Tibial nerve (tissue), 4 donors: ENCODE results near the gene TANC2.

Experiments
- EP300 ChIP-seq, 2 donors: sonication (generic); formaldehyde crosslinking; IDR thresholded peaks; one replicate each; pipeline ENCODE4 v1.6.1; 2017; ENCODE audit warnings: antibody characterized with exemption in 2 of 2, mild to moderate bottlenecking in 1 of 2
- POLR2A ChIP-seq, 2 donors: fragments of 450-650 bp; IDR thresholded peaks; one replicate each; pipeline ENCODE4 v1.6.1; 2017; ENCODE audit warnings: antibody characterized with exemption in 2 of 2, mild to moderate bottlenecking in 2 of 2, moderate library complexity in 2 of 2
- TF ChIP-seq, protein P1 (sequence below), 5 experiments: fragments of 200-600 bp in 3 of 5; fragments of 450-650 bp in 2 of 5; sonication (generic) in 3 of 5; IDR thresholded peaks; one replicate each; pipeline ENCODE4 v1.5.1; 2016 to 2019; ENCODE audit warnings: antibody characterized with exemption in 5 of 5, mild to moderate bottlenecking in 3 of 5, moderate library complexity in 2 of 5

DNA sequence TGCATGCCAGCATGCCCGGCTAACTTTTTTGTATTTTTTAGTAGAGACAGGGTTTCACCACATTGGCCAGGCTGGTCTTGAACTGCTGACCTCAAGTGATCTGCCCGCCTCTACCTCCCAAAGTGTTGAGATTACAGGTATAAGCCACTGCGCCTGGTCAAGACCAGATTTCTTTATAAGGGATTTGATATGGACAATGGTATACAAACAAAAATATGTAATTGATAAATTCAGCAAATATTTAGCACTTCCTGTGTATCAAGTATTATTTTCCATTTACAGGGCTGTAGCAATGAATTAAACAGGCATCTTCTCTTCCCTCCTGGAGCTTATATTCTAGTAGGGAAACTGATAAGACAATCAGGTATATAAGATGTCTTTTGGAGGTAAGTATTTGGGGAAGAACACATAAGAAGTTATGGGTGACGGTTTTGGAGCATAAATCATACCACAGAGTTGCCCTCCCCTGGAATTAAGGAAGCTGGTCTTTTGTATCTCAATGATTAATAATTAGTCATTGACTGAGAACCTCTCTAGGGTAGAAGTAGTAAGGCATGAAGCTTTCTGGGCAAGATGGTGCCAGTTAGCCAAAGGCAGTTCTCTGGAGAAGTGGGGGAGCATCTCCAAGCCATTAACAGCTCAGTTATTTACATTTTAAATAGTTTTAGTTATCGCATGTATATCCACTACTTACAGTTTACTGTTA is 35.8 kb downstream of the TANC2 start:
- TF ChIP-seq, protein P1, sequence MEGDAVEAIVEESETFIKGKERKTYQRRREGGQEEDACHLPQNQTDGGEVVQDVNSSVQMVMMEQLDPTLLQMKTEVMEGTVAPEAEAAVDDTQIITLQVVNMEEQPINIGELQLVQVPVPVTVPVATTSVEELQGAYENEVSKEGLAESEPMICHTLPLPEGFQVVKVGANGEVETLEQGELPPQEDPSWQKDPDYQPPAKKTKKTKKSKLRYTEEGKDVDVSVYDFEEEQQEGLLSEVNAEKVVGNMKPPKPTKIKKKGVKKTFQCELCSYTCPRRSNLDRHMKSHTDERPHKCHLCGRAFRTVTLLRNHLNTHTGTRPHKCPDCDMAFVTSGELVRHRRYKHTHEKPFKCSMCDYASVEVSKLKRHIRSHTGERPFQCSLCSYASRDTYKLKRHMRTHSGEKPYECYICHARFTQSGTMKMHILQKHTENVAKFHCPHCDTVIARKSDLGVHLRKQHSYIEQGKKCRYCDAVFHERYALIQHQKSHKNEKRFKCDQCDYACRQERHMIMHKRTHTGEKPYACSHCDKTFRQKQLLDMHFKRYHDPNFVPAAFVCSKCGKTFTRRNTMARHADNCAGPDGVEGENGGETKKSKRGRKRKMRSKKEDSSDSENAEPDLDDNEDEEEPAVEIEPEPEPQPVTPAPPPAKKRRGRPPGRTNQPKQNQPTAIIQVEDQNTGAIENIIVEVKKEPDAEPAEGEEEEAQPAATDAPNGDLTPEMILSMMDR (IDR thresholded peaks at IDR 0.05), result no peak
- no peak for TF ChIP-seq EP300 (IDR thresholded peaks at IDR 0.05)
- no peak for TF ChIP-seq POLR2A (IDR thresholded peaks at IDR 0.05)
